Hematopoietic multipotent progenitor cell treated with erythropoietin and hydrocortisone succinate and interleukin-3 and kit ligand, for 15 days (in vitro differentiated cells): ENCODE data around the gene CADPS2.
"Not testable (repeated sequence)": the region's sequence is repeated elsewhere in the genome, so short reads cannot be mapped to it uniquely, and the experiment has no call there.

Experiments used
- DNase-seq: peaks from one replicate; pipeline ENCODE4 v3.0.0-alpha.2; 2015; ENCODE audit warnings: low spot score

The CADPS2 gene

GRCh38 chr7:122849957-122850328 is 36.3 kb downstream of the CADPS2 start:
- DNase-seq: no peak

GRCh38 chr7:122849322-122849956 is 36.8 kb downstream of the CADPS2 start:
- no peak for DNase-seq

GRCh38 chr7:122847871-122848473 is 38.3 kb downstream of the CADPS2 start:
- DNase-seq: no peak

- DNase-seq: no peak
Observed at GRCh38 chr7:122846591-122846990, 39.7 kb downstream of the CADPS2 start.

GRCh38 chr7:122845286-122845685 is 41.0 kb downstream of the CADPS2 start:
- no peak for DNase-seq

- no peak for DNase-seq
Observed at GRCh38 chr7:122844191-122844988, 41.9 kb downstream of the CADPS2 start.

GRCh38 chr7:122842971-122843370 is 43.3 kb downstream of the CADPS2 start:
- no peak for DNase-seq

GRCh38 chr7:122836286-122836685 is 50.0 kb downstream of the CADPS2 start:
- DNase-seq: not testable (repeated sequence)

GRCh38 chr7:122834571-122834942 is 51.7 kb downstream of the CADPS2 start:
- not testable (repeated sequence) for DNase-seq

- no peak for DNase-seq
Observed at GRCh38 chr7:122833888-122834570, 52.2 kb downstream of the CADPS2 start.

- no peak for DNase-seq
Observed at GRCh38 chr7:122831436-122831835, 54.8 kb downstream of the CADPS2 start.

GRCh38 chr7:122829962-122830361 is 56.3 kb downstream of the CADPS2 start:
- no peak for DNase-seq

- no peak for DNase-seq
Observed at GRCh38 chr7:122827763-122828162, 58.5 kb downstream of the CADPS2 start.

GRCh38 chr7:122813845-122814244 is 72.4 kb downstream of the CADPS2 start:
- DNase-seq: no peak

- no peak for DNase-seq
Observed at GRCh38 chr7:122803851-122804250, 82.4 kb downstream of the CADPS2 start.

GRCh38 chr7:122803323-122803722 is 82.9 kb downstream of the CADPS2 start:
- DNase-seq: no peak

- DNase-seq: no peak
Observed at GRCh38 chr7:122802301-122802751, 83.9 kb downstream of the CADPS2 start.

- no peak for DNase-seq
Observed at GRCh38 chr7:122791959-122792545, 94.2 kb downstream of the CADPS2 start.

- DNase-seq: no peak
Observed at GRCh38 chr7:122790591-122790990, 95.7 kb downstream of the CADPS2 start.

GRCh38 chr7:122790132-122790531 is 96.1 kb downstream of the CADPS2 start:
- no peak for DNase-seq

GRCh38 chr7:122789156-122789555 is 97.1 kb downstream of the CADPS2 start:
- no peak for DNase-seq

- DNase-seq: no peak
Observed at GRCh38 chr7:122770686-122771335, 115.4 kb downstream of the CADPS2 start.
